Loucy (cell line): ENCODE measurements around the gene PC.
"Not testable (repeated sequence)": the region's sequence is repeated elsewhere in the genome, so short reads cannot be mapped to it uniquely, and the experiment has no call there.

Experiments
- H2AFZ ChIP-seq: fragments of 200-600 bp; sonication (generic); 2 replicates; pipeline ENCODE4 v1.6.0; 2016; ENCODE audit warnings: antibody characterized with exemption, mild to moderate bottlenecking, low read length, moderate library complexity
- H3F3A ChIP-seq: fragments of 200-600 bp; 2 replicates; pipeline ENCODE4 v1.6.0; 2016; ENCODE audit warnings: antibody characterized with exemption, low read depth, mild to moderate bottlenecking
- H3K27me3 ChIP-seq: fragments of 200-600 bp; sonication (generic); 2 replicates; pipeline ENCODE4 v1.6.1; 2014; ENCODE audit warnings: low read length, mild to moderate bottlenecking; ENCODE audit not compliant: insufficient read depth, poor library complexity, severe bottlenecking
- H3K36me3 ChIP-seq: fragments of 200-600 bp; sonication (generic); 2 replicates; pipeline ENCODE4 v1.6.1; 2016; ENCODE audit warnings: low read length; ENCODE audit not compliant: insufficient read depth
- H3K4me1 ChIP-seq: fragments of 200-600 bp; sonication (generic); 2 replicates; pipeline ENCODE4 v1.5.1; 2014; ENCODE audit warnings: low read length, mild to moderate bottlenecking; ENCODE audit not compliant: insufficient read depth, poor library complexity, severe bottlenecking
- H3K4me2 ChIP-seq: fragments of 200-600 bp; sonication (generic); 2 replicates; pipeline ENCODE4 v1.6.0; 2014; ENCODE audit warnings: antibody characterized with exemption, low read length, low read depth, mild to moderate bottlenecking; ENCODE audit not compliant: poor library complexity, severe bottlenecking
- H3K4me3 ChIP-seq: fragments of 200-600 bp; sonication (generic); 2 replicates; pipeline ENCODE4 v1.5.1; 2014; ENCODE audit warnings: low read length, mild to moderate bottlenecking, mixed read lengths; ENCODE audit not compliant: poor library complexity, severe bottlenecking
- H3K79me2 ChIP-seq: fragments of 200-600 bp; sonication (generic); 2 replicates; pipeline ENCODE4 v1.6.1; 2014; ENCODE audit warnings: low read length; ENCODE audit not compliant: insufficient read depth
- H3K9ac ChIP-seq: fragments of 200-600 bp; sonication (generic); 2 replicates; pipeline ENCODE4 v1.6.0; 2014; ENCODE audit warnings: mild to moderate bottlenecking, low read depth, low read length, moderate library complexity; ENCODE audit not compliant: poor library complexity, severe bottlenecking
- H3K9me2 ChIP-seq: fragments of 200-600 bp; sonication (generic); replicated peaks from 2 replicates; pipeline ENCODE4 v1.6.1; 2016; ENCODE audit warnings: low read depth, low read length, mixed read lengths
- H3K9me3 ChIP-seq: fragments of 200-600 bp; sonication (generic); 2 replicates; pipeline ENCODE4 v1.6.1; 2014; ENCODE audit warnings: mild to moderate bottlenecking, antibody characterized with exemption, low read length, low read depth; ENCODE audit not compliant: insufficient read depth
- H4K20me1 ChIP-seq: fragments of 200-600 bp; sonication (generic); 2 replicates; pipeline ENCODE4 v1.6.0; 2014; ENCODE audit warnings: antibody characterized with exemption, low read length, mild to moderate bottlenecking; ENCODE audit not compliant: insufficient read depth, poor library complexity, severe bottlenecking
- CTCF ChIP-seq: fragments of 200-600 bp; sonication (generic); conservative IDR thresholded peaks from 2 replicates; pipeline ENCODE4 v1.5.1; 2014; ENCODE audit warnings: mild to moderate bottlenecking, antibody characterized with exemption, low read length
- EZH2phosphoT487 ChIP-seq: fragments of 200-600 bp; IDR thresholded peaks from 2 replicates; pipeline ENCODE4 v1.6.1; 2018; ENCODE audit warnings: antibody characterized with exemption, mild to moderate bottlenecking, moderate library complexity, borderline replicate concordance

Gene PC

GRCh38 chr11:66800720-66801428, 157.3 kb downstream of the PC start:
- H3K4me2 ChIP-seq: no peak overlapping the region

DNA sequence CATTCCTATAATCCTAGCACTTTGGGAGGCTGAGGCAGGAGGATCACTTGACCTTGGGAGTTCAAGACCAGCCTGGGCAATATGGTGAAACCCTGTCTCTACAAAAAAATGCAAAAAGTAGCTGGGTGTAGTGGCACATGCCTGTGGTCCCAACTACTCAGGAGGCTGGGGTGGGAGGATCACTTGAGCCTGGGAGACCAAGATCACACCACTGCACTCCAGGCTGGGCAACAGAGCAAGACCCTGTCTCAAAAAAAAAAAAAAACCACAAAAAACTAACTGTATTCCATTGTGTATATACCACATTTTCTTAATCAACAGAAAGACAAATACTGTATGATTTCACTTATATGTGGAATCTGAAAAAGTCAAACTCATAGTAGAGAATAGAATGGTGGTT, 158.4 kb downstream of the PC start:
- not testable (repeated sequence) for H3K9me2 ChIP-seq, H3K27me3 ChIP-seq, H3K9me3 ChIP-seq, H3K4me1 ChIP-seq, H4K20me1 ChIP-seq, H2AFZ ChIP-seq, H3K9ac ChIP-seq, H3K4me2 ChIP-seq, H3F3A ChIP-seq, H3K36me3 ChIP-seq, H3K79me2 ChIP-seq, H3K4me3 ChIP-seq

More at GRCh38 chr11:66800720-66801428, 157.3 kb downstream of the PC start:
- no peak overlapping the region for H3K4me3 ChIP-seq
- no peaks in the 10 kb centered on the region for H3K4me1 ChIP-seq
- H3K79me2 ChIP-seq: no peaks in the 10 kb centered on the region
- no peaks in the 10 kb centered on the region for H4K20me1 ChIP-seq
- no peak overlapping the region for H3K9ac ChIP-seq
- no peaks in the 10 kb centered on the region for H3F3A ChIP-seq
- TF ChIP-seq EZH2phosphoT487 (no peak), CTCF (no peak)
- no peaks in the 10 kb centered on the region for H3K27me3 ChIP-seq
- H2AFZ ChIP-seq: no peak overlapping the region
- 0 out of 2 replicates have a peak, but pooled peaks cover 6% of the 10 kb centered on the region for H3K36me3 ChIP-seq
- no peaks in the 10 kb centered on the region for H3K9me3 ChIP-seq
- H3K9me2 ChIP-seq: no peaks in the 10 kb centered on the region
